CD4-positive, alpha-beta T cell treated with Interleukin-2 at 100 ng/mL for 4 hours (primary cell): ENCODE results near the gene KIR2DL1.
"Not testable (repeated sequence)": the region's sequence is repeated elsewhere in the genome, so short reads cannot be mapped to it uniquely, and the experiment has no call there.

ENCODE experiments used
- DNase-seq: peaks from one replicate; pipeline ENCODE4 v3.0.0-alpha.2; 2020; ENCODE audit warnings: low spot score

KIR2DL1 gene

GRCh38 chr19:54769646-54770045, at the start of gene KIR2DL1:
KIR2DL1 (plus strand) TSS chr19:54769793; CDS start chr19:54769851, 58 bp downstream.
- DNase-seq = not testable (repeated sequence)

DNA sequence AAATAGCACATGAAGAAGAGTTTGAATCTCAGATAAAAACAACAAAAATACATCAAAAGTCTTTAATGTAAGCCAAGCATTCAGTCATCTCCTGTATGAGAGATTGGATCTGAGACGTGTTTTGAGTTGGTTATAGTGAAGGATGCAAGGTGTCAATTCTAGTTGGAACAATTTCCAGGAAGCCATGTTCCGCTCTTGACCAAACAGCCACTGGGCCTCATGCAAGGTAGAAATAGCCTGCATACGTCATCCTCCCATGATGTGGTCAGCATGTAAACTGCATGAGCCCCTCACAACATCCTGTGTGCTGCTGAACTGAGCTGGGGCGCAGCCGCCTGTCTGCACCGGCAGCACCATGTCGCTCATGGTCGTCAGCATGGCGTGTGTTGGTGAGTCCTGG, 45.5 kb upstream of the KIR2DL1 start, which contains the start of gene KIR3DL3:
Gene KIR3DL3, plus strand, starts transcription at position 301 of the 400 bp plus-strand sequence. Its CDS starts 55 bp downstream, at position 356.
- no peak for DNase-seq

GRCh38 chr19:54724644-54725043, 44.9 kb upstream of the KIR2DL1 start:
- DNase-seq = no peak

DNA sequence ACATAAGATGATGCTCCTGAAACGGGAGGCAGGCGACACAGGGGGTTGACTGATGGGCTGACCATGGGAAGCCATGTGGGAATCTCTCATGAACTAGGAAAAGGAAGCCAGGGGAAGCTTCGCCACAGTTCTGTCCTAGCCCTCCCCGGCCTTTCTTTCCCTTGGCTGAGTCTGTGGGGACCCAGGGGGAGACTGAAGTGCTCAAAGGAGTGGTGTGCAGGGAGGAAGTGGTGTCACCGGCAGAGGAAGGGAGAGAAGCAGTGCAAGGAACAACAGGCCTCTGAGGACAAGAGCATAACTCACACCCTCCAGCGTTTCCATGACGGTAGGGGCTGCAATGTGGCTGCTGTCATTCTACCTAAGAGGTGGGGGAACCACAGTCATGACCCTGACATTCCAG, 44.3 kb upstream of the KIR2DL1 start:
- no peak for DNase-seq

DNA sequence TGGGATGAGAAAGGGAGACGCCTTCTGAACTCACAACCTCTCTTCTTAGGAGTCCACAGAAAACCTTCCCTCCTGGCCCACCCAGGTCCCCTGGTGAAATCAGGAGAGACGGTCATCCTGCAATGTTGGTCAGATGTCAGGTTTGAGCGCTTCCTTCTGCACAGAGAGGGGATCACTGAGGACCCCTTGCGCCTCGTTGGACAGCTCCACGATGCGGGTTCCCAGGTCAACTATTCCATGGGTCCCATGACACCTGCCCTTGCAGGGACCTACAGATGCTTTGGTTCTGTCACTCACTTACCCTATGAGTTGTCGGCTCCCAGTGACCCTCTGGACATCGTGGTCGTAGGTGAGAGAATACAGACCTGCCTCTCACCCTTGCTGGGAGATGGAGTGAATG, 42.0 kb upstream of the KIR2DL1 start:
- no peak for DNase-seq

- DNase-seq = no peak
These were observed 41.4 kb upstream of the KIR2DL1 start for GRCh38 chr19:54728167-54728566.

DNA sequence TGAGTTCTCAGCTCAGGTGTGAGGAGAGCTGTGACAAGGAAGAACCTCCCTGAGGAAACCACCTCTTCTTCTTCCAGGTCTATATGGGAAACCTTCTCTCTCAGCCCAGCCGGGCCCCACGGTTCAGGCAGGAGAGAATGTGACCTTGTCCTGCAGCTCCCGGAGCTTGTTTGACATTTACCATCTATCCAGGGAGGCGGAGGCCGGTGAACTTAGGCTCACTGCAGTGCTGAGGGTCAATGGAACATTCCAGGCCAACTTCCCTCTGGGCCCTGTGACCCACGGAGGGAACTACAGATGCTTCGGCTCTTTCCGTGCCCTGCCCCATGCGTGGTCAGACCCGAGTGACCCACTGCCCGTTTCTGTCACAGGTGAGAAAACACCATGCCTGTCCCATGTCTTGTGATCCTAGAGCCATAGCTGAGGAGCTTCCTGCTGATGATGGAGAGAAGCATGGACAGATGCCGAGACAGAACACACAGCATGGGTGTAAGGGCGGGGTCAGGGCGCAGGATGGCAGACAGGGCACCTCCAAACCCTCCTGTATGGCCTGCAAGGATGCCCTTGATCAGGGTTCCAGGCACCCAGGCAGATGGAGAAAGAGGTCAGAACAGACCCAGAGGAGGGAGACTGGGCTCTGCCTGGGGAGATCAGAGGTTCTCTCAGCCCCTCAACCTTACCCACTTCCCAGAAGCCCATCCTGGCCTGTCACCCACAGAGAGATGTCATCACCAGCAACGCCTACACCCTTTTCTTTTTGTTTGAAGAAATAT, 40.0 kb upstream of the KIR2DL1 start:
- DNase-seq = no peak

DNA sequence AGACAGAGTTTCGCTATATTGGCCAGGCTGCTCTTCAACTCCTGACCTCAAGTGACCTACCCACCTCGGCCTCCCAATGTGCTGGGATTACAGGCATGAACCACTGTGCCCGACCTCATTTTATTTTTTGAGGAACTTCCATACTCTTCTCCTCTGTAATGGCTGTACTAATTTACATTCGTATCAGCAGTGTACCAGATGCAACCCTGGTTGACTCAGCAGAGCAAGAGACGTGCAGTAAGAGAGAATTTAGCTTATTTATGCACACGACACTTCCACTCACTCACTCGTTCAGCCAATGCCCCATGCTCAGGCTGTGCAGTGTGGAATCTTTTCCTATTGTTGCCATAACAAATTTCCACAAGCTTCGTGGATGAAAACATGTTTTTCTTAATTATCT, 38.4 kb upstream of the KIR2DL1 start:
- DNase-seq = no peak

DNA sequence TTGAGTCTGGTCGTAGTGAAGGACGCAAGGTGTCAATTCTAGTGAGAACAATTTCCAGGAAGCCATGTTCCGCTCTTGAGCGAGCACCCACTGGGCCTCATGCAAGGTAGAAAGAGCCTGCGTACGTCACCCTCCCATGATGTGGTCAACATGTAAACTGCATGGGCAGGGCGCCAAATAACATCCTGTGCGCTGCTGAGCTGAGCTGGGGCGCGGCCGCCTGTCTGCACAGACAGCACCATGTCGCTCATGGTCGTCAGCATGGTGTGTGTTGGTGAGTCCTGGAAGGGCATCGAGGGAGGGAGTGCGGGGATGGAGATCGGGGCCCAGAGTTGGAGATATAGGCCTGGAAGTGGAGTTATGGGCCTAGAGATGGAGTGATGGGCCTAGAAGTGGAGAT, 31.3 kb upstream of the KIR2DL1 start, which contains the start of gene KIR2DL3:
Gene KIR2DL3, plus strand, starts transcription at position 208 of the 400 bp plus-strand sequence. Its CDS starts 33 bp downstream, at position 241.
- DNase-seq = not testable (repeated sequence)

DNA sequence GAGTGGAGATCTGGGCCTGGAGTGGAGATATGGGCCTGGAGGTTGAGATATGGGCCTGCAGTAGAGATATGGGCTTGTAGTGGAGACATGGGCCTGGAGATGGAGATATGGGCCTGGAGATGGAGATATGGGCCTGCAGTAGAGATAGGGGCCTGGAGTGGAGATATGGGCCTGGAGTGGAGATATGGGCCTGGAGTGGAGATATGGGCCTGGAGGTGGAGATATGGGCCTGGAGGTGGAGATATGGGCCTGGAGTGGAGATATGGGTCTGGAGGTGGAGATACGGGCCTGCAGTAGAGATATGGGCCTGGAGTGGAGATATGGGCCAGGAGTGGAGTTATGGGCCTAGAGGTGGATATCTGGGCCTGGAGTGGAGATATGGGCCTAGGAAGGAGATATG, 30.9 kb upstream of the KIR2DL1 start:
- no peak for DNase-seq

DNA sequence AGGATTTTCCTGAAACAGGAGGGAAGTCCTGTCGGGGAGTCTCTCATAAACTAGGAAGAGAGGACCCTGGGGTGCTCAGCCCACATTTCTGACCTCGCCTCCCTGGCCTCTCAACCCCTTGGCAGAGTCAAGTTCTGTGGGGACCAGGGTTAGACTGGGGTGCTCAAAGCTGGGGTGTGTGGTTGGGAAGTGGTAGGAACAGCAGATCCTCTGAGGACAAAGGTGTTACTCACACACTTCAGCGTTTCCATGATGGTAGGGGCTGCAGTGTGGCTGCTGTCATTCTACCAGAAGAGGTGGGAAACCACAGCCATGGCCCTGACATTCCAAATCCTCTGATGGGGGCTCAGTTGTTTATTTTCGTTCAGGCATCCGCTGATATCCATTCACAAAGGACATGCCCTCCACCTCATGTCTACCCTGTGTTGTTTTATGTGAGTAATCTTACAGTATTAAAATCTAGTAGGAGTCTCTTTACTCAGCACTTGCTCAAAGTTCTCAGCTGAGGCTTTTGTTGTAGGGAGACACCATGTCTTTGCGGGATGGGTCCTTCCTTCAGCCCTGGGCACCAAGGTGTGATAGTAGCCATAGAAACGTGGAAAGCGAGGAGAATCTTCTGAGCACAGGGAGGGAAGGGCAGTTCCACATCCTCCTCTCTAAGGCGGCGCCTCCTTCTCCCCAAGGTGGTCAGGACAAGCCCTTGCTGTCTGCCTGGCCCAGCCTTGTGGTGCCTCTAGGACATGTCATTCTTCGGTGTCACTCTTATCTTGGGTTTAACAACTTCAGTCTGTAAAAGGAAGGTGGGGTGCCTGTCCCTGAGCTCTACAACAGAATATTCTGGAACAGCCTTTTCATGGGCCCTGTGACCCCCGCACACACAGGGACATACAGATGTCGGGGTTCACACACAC, 29.8 kb upstream of the KIR2DL1 start:
- DNase-seq = no peak

DNA sequence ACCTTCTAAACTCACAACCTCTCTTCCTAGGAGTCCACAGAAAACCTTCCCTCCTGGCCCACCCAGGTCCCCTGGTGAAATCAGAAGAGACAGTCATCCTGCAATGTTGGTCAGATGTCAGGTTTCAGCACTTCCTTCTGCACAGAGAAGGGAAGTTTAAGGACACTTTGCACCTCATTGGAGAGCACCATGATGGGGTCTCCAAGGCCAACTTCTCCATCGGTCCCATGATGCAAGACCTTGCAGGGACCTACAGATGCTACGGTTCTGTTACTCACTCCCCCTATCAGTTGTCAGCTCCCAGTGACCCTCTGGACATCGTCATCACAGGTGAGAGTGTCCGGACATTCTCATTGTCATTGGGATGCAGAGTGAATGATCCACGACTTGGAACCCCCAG, 27.6 kb upstream of the KIR2DL1 start:
- DNase-seq = not testable (repeated sequence)

DNA sequence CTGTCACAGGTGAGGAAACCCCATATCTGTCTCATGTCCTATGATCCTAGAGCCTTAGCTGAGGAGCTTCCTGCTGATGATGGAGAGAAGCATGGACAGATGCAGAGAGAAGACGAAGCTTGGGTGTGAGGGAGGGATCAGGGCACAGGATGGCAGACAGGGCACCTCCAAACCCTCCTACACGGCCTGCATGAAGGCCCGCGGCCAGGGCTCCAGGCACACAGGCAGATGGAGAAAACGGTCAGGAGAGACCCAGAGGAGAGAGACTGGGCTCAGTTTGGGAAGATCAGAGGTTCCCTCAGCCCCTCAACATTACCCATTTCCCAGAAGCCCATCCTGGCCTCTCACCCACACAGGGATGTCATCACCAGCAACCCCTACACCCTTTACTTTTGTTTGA, 25.5 kb upstream of the KIR2DL1 start:
- not testable (repeated sequence) for DNase-seq

GRCh38 chr19:54747614-54748322, 21.8 kb upstream of the KIR2DL1 start:
- DNase-seq = not testable (repeated sequence)

GRCh38 chr19:54750276-54750675, 19.3 kb upstream of the KIR2DL1 start:
- not testable (repeated sequence) for DNase-seq

- not testable (repeated sequence) for DNase-seq
These were observed 13.1 kb upstream of the KIR2DL1 start for GRCh38 chr19:54756204-54757110.

GRCh38 chr19:54758577-54758976, 11.0 kb upstream of the KIR2DL1 start:
- DNase-seq = not testable (repeated sequence)

DNA sequence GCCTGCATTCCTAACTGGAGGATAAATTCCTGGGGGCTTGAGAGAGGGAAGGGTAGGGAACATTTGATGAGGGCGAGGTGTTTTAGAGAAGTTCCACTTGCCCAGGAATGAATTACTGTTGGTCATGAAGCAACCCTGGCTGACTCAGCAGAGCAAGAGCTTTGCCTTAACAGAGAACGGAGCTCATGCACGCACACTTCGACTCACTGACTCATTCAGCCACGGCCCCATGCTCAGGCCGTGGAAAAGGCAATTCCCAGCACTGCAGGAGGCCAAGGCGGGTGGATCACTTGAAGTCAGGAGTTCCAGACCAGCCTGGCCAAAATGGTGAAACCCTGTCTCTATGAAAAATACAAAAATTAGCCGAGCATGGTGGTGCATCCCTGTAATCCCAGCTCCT, 5.4 kb upstream of the KIR2DL1 start:
- not testable (repeated sequence) for DNase-seq

GRCh38 chr19:54766464-54766863, 3.1 kb upstream of the KIR2DL1 start:
- not testable (repeated sequence) for DNase-seq

- DNase-seq = not testable (repeated sequence)
These were observed 918 bp downstream of the KIR2DL1 start for GRCh38 chr19:54770511-54770910.
